Measurements from ENCODE around the gene F7.

GRCh38 chr13:113096052-113096744, 9.4 kb upstream of the F7 start:
- TF ChIP-seq JUN (CRISPR knock-in tag; IDR thresholded peaks at IDR 0.05) (no peak), CTCF (IDR thresholded peaks at IDR 0.05) (no peak), HMGXB4 (CRISPR knock-in tag; IDR thresholded peaks at IDR 0.05) (no peak), ARID4B (CRISPR knock-in tag; IDR thresholded peaks at IDR 0.05; ENCODE audit: borderline replicate concordance) (no peak), ELF4 (CRISPR knock-in tag; IDR thresholded peaks at IDR 0.05; ENCODE audit: low read depth) (no peak), FOXP4 (CRISPR knock-in tag; IDR thresholded peaks at IDR 0.05) (no peak), ATF1 (CRISPR knock-in tag; IDR thresholded peaks at IDR 0.05) (no peak), ZSCAN18 (CRISPR knock-in tag; IDR thresholded peaks at IDR 0.05) (no peak), USF2 (CRISPR knock-in tag; IDR thresholded peaks at IDR 0.05) (no peak), ZBTB21 (CRISPR knock-in tag; IDR thresholded peaks at IDR 0.05; ENCODE audit: borderline replicate concordance) (no peak), NR2C2 (CRISPR knock-in tag; IDR thresholded peaks at IDR 0.05) (no peak)

Measured in WTC11 (cell line).